T1000 (cell line): ENCODE data around the gene FGGY.
"Not testable (repeated sequence)": the region's sequence is repeated elsewhere in the genome, so short reads cannot be mapped to it uniquely, and the experiment has no call there.

ENCODE experiments used
- DNase-seq: peaks from one replicate; lab custom pipeline; 2025; ENCODE audit warnings: mixed read lengths; lab: John Stamatoyannopoulos, UW

The FGGY gene

GRCh38 chr1:59545830-59546229, 248.9 kb downstream of the FGGY start:
- DNase-seq = no peak

- no peak for DNase-seq
Measured at GRCh38 chr1:59549066-59549837, 252.4 kb downstream of the FGGY start.

DNA sequence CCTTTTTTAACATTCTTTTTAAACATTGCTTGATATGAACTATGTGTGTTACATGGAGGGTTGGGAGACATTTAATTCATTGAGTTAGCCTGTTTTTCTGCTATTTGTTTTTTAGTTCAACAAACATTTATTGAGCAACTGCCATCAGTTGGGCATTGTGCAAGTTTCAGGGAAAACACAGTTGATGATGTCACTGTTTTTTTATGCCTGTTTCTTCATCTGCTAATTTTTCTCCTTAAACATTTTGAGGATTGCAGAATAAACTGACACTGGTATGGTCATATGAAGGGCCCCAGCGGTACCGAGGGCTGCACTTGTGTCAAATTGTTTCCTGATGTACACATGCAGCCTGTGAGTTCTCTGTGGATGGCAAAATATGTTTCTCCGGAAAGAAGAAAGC, 253.0 kb downstream of the FGGY start:
- DNase-seq = no peak

DNA sequence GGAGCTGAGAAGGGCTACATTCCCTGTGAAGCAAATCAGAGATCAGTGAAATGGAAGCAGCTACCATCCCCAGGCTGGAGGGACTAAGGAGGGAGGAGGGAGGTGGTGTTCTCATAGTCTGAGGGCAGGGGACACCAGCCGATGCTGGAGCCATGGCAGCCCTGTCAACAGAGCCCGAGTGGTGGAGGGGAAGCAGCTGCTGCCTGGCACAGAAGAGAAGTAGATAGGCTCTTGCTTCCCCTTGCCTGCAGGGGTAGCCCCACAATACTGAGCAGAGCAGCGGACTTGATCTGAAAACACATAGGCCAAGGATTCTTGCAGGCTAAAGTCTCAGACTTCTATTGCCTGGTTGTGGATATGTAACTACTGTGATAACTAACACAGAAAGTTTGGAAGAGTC, 255.1 kb downstream of the FGGY start:
- DNase-seq = no peak

- DNase-seq = no peak
Measured at GRCh38 chr1:59553371-59553770, 256.5 kb downstream of the FGGY start.

- no peak for DNase-seq
Measured at GRCh38 chr1:59554011-59554663, 257.2 kb downstream of the FGGY start.

DNA sequence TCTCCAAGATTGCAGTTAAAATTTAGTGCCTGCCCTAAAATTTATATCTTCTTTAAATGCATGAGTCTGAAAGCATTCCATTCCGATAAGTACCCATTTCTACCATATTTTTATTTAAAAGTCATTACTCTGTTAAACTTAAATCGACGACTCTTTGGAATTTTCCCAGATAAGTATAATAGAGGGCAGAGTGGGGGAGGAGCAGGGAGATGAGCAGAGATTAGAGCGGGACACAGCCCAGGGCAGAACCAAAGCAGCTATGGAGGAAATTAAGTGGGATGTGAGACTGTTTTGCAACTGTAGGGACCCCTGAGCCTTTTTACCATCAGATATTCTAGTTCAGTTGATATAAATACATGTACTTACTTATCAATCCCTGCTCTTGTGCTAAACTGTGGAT, 257.9 kb downstream of the FGGY start:
- DNase-seq = no peak

GRCh38 chr1:59556398-59556797, 259.5 kb downstream of the FGGY start:
- DNase-seq = no peak

DNA sequence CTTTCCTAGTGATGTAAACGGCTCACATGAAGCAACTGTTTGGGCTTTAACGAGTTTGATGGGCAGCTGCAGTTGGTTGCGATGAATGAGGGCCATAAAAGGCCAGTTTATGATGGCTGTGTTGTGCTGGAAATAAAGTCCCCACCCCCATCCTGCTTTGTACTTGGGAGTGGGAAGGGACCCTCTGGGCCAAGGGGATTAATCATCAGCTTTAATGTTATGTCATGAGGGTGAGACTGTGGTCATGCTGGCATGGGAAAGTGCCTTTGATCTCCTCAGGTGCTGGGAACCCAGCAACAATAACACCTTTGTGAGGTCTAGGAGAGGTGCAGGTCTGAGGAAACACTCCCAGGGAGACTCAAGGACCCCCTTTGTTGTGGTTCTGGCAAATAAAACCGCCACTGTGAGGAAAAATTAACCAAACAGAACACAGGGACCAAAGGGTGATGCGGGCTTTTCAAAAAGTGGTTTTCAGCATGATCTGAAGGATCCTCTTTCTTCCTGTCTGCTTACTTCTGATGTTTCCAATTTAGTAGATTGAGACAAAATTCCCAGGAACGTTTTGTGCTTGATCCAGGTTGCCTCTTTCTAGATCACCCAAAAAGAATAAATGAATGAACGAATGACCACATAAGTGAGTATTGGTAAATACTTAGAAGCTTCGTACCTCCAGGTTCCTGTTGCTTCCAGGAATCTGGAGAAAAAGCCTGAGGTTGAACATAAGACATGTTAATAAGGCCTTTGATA, 260.1 kb downstream of the FGGY start:
- no peak for DNase-seq

- no peak for DNase-seq
Measured at GRCh38 chr1:59557549-59557885, 260.6 kb downstream of the FGGY start.

GRCh38 chr1:59558580-59558979, 261.7 kb downstream of the FGGY start:
- not testable (repeated sequence) for DNase-seq

DNA sequence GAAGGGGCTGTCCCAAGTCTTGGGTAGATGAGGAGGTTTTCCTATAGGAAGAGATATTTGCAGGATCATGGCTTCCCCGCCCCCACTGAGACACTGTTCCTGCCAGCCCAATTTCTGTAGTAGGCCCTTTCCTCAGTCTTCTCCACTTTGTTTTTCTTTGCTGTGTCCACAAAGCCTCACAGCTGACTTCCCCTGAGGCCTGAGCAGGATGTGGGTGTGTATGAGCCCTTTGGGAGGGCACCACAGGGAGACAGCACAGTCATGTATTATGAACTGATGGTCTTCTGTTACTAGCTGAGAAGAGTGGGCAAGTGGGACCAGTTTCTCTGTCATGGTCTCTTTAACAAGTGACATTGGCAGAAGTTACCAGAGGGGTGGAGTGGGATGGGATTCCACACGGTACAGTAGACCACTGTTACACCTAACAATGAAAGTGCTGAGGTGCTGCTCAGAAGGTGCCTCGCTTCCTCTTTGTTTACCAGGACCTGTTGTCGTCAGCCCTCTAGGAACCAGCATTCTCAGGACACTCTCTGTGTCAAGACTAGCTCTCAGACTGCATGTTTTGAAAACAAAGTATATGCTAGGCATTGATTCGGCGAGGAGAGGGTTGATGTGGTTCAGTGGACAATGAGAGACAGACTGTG, 264.0 kb downstream of the FGGY start:
- DNase-seq = no peak

- DNase-seq = no peak
Measured at GRCh38 chr1:59561796-59562195, 264.9 kb downstream of the FGGY start.

DNA sequence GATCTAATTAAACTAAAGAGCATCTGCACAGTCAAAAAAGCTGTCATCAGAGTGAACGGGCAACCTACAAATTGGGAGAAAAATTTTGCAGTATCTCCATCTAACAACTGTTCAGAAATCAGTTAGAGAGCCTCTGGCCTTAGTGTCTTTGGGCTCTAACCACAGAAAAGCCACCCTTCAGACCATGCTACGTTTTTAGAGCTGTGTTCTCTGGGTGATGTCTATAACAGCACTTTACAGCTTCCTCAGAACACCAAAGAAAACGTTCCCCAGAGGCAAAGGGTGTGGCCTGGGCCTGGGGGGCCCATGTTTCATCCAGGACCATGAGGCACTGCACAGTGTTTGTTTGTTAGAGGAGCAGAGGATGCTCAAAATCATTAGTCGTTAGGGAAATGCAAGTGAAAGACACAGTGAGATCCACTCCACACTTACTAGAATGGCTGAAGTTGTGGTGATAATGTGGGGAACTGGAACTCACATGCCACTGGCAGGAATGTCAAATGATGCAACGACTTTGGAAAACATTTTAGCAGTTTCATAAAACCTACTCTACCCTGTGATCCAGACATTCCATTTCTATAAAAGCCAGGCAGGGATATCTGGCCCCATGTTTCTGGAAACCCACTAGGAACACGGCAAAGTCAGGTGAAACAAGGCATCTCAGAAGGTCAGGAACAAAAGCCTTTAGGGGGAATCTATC, 267.4 kb downstream of the FGGY start:
- DNase-seq = no peak

GRCh38 chr1:59565611-59566410, 268.9 kb downstream of the FGGY start:
- peak; percentile 47 for DNase-seq

GRCh38 chr1:59568158-59568935, 271.5 kb downstream of the FGGY start:
- DNase-seq = no peak

DNA sequence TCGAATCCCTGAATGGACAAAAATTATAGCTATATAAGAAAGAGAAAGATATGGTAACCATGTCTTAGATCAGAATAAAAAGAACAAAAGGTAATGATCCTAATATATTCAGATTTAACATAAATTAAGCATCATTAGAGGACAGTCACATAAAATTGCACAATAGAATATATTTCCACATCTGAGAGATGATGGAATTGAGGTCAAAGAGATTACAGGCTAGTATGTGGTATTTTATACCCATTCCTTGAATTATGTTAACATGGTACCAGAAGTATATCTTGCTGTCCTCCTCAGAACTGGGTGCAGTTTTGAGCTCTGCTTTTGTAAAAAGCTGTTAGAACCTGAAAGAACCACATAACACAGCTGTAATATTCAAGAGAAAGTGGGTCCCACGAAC, 272.3 kb downstream of the FGGY start:
- no peak for DNase-seq

- no peak for DNase-seq
Measured at GRCh38 chr1:59570524-59570923, 273.6 kb downstream of the FGGY start.

GRCh38 chr1:59574085-59574484, 277.2 kb downstream of the FGGY start:
- no peak for DNase-seq

- DNase-seq = no peak
Measured at GRCh38 chr1:59577774-59578173, 280.9 kb downstream of the FGGY start.
